Adrenal gland (tissue), 5 donors: ENCODE data around the gene OR10T2.

Source experiments
- POLR2A ChIP-seq, 2 donors: fragments of 450-650 bp; IDR thresholded peaks; one replicate each; pipeline ENCODE4 v1.6.1; 2017; ENCODE audit warnings: antibody characterized with exemption in 2 of 2, mild to moderate bottlenecking in 2 of 2, moderate library complexity in 1 of 2
- TF ChIP-seq, protein P1 (sequence below), 6 experiments: fragments of 450-650 bp in 4 of 6; fragments of 200-600 bp in 2 of 6; sonication (generic) in 1 of 6; IDR thresholded peaks; 1 replicate in 5 of 6; 2 replicates in 1 of 6; pipeline versions ENCODE4 v1.5.1 to v1.8.0; 2016 to 2021; ENCODE audit warnings: antibody characterized with exemption in 6 of 6, mild to moderate bottlenecking in 2 of 6, moderate library complexity in 1 of 6
- donor health status: DM: no; HTN: no; CAD: no.

DNA sequence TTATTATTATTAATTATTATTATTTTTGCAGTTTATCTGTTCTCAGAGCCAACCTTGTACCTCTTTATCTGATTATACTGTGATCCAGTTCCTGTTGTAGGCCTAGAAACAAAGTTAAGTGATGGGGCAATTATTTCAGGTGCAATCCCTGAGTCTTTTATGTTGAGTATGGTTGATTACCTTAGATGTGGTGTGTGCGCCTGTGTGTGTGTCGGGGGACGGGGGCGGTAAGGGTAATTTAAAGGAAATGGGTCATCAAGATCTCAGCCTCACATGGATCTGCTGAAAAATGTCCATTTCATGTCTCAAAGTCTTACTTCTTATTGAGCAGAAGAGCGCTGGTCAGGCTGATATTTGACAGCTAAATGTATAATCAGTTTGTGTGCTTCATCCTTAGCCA, 7.8 kb upstream of the OR10T2 start:
- TF ChIP-seq, protein P1, sequence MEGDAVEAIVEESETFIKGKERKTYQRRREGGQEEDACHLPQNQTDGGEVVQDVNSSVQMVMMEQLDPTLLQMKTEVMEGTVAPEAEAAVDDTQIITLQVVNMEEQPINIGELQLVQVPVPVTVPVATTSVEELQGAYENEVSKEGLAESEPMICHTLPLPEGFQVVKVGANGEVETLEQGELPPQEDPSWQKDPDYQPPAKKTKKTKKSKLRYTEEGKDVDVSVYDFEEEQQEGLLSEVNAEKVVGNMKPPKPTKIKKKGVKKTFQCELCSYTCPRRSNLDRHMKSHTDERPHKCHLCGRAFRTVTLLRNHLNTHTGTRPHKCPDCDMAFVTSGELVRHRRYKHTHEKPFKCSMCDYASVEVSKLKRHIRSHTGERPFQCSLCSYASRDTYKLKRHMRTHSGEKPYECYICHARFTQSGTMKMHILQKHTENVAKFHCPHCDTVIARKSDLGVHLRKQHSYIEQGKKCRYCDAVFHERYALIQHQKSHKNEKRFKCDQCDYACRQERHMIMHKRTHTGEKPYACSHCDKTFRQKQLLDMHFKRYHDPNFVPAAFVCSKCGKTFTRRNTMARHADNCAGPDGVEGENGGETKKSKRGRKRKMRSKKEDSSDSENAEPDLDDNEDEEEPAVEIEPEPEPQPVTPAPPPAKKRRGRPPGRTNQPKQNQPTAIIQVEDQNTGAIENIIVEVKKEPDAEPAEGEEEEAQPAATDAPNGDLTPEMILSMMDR (IDR thresholded peaks at IDR 0.05), result no peak
- TF ChIP-seq POLR2A (IDR thresholded peaks at IDR 0.05), result no peak
